Activated T-cell treated with anti-CD3 and anti-CD28 coated beads, Interleukin-2, amount 50 U/mL, for 24 hours (primary cell): ENCODE data around the gene AQP5.
A peak's percentile ranks its signal among the peaks of the same experiment; 100 is the strongest.

ENCODE experiments used
- DNase-seq: peaks from one replicate; pipeline ENCODE4 v3.0.0-alpha.2; 2020
- H3K27ac Mint-ChIP-seq: 2 replicates; pipeline ENCODE4 v1.8.0; 2020; ENCODE audit warnings: mild to moderate bottlenecking, mixed read lengths
- H3K27me3 Mint-ChIP-seq: 2 replicates; pipeline ENCODE4 v1.8.0; 2020; ENCODE audit warnings: mixed read lengths
- H3K36me3 Mint-ChIP-seq: 2 replicates; pipeline ENCODE4 v1.8.0; 2020; ENCODE audit warnings: low read depth, mixed read lengths
- H3K4me1 Mint-ChIP-seq: 2 replicates; pipeline ENCODE4 v1.8.0; 2020; ENCODE audit warnings: low read depth, mixed read lengths
- H3K4me3 Mint-ChIP-seq: 2 replicates; pipeline ENCODE4 v1.8.0; 2020; ENCODE audit warnings: mild to moderate bottlenecking, moderate library complexity, mixed read lengths
- H3K9me3 Mint-ChIP-seq: 2 replicates; pipeline ENCODE4 v1.8.0; 2020; ENCODE audit warnings: mixed read lengths

Gene AQP5

GRCh38 chr12:49961993-49962764 is 507 bp downstream of the AQP5 start:
- H3K27ac Mint-ChIP-seq, result no peak overlapping the region
- peaks cover 10% of the 10 kb centered on the region for H3K4me1 Mint-ChIP-seq
- no peaks in the 10 kb centered on the region for H3K9me3 Mint-ChIP-seq
- no peak for DNase-seq
- H3K36me3 Mint-ChIP-seq, result no peaks in the 10 kb centered on the region
- peaks cover 82% of the 10 kb centered on the region for H3K27me3 Mint-ChIP-seq
- H3K4me3 Mint-ChIP-seq, result no peak overlapping the region

DNA sequence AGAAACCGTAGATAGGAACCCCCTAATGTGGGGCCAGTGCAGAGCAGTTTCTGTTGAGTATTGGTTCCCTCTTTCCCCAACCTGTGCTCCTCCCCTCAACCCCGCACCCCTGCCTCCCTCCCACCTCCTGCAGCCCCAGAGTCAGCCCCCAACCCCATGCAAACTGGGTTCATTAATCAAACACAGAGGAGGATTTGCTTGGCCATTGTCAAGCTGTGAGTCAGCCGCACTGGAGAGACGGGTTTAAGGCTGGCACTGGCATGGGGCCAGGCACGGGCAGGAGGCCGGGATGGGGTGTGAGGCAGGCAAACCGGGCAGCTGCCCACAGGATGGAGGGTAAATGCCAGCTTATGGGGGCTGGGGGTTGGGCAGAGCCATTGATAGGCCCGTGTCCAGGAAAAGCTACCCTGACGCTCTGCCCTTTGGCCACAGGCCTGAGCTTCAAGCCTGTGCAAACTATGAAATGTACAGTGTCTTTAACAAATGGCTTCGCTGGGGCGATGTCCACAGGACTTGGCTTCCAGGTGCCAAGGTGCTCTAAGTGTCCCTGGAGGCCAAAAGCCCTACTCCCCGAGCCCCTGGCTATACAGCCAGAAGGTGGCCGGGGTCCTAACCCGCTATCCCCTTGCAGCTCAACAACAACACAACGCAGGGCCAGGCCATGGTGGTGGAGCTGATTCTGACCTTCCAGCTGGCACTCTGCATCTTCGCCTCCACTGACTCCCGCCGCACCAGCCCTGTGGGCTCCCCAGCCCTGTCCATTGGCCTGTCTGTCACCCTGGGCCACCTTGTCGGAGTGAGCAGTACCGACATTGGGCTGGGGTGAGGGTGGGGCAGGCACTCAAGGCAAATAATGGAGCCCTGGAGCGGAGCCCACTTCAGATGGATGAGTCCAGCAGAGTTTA is 1.4 kb downstream of the AQP5 start:
- Mint-ChIP-seq H3K4me3 (no peak overlapping the region), H3K4me1 (peaks cover 11% of the 10 kb centered on the region), H3K27me3 (peaks cover 73% of the 10 kb centered on the region), H3K9me3 (no peaks in the 10 kb centered on the region), H3K27ac (no peak overlapping the region), H3K36me3 (no peaks in the 10 kb centered on the region)
- DNase-seq, result no peak

DNA sequence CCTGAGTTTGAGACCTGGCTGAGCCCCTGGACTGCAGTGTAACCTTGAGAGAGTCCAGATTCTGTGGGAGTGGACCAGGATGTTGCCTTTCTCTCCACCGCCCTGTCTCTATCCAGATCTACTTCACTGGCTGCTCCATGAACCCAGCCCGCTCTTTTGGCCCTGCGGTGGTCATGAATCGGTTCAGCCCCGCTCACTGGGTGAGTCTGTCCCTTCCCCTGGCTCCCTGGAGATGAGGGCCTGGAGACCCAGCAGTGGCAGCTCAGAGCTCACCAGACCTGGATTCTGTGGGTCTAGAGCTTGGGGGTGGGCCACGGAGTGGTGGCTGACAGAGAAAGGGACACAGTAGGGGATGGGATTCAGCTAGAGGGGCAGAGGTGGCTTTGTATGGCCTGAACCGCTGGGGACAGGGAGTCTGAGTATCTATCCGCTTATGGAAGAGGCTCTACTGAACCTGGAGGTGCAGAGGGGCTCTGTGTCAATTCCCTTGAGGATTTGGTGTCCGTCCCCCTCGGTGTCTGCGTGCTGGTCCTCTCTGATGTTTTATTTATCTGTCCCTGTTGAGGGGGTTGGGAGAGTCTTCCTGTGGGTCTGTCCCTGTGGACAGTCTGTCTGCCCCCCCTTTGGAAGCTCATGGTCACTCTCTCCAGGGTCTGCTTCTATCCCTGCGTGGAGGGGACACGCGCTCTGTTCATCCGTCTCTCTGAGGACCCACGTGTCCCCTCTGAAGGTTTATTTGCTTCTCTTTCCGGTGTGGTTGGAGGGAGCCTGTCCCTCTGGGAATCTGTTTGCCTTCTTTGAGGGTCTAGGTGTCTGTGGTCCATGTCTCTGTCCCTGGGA is 2.5 kb downstream of the AQP5 start:
- Mint-ChIP-seq H3K4me3 (no peak overlapping the region), H3K9me3 (no peaks in the 10 kb centered on the region), H3K4me1 (peaks cover 11% of the 10 kb centered on the region), H3K36me3 (no peaks in the 10 kb centered on the region), H3K27me3 (peaks cover 62% of the 10 kb centered on the region), H3K27ac (no peak overlapping the region)
- DNase-seq, result no peak

GRCh38 chr12:49964849-49965624 is 3.4 kb downstream of the AQP5 start:
- Mint-ChIP-seq H3K27ac (no peak overlapping the region), H3K4me1 (peaks cover 11% of the 10 kb centered on the region), H3K36me3 (no peaks in the 10 kb centered on the region), H3K9me3 (no peaks in the 10 kb centered on the region), H3K4me3 (no peak overlapping the region), H3K27me3 (peaks cover 53% of the 10 kb centered on the region)
- DNase-seq, result no peak

GRCh38 chr12:49965836-49966235 is 4.2 kb downstream of the AQP5 start:
- DNase-seq, result no peak
- Mint-ChIP-seq H3K36me3 (no peaks in the 10 kb centered on the region), H3K27ac (no peak overlapping the region), H3K4me3 (no peak overlapping the region), H3K4me1 (peaks cover 6% of the 10 kb centered on the region), H3K27me3 (peaks cover 45% of the 10 kb centered on the region), H3K9me3 (no peaks in the 10 kb centered on the region)

DNA sequence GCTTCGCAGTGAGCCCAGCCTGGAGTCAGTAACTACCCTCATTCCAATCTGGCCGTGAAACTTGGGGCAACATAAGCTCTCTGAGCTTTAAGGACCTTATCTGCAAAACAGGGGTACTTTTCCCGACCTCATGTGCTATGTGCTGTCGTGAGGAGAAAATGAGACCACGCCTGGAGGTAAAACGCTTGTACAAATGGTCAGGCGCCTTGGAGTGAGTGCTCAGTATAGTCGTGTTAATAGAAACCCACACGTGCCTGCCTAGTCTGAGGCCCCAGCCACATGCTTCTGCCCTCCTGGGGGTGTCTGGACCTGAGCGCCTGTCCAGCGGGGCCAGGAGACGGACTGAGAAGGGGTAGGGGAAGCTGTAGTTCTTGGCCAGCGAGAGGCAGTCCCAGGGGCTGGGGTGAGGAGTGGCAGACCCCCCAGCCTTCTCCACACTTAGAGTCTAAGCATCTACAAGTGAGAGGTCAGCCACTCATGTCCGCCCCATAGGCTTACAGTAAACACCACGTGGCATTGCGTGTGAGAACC is 4.9 kb downstream of the AQP5 start:
- peaks cover 6% of the 10 kb centered on the region for H3K4me1 Mint-ChIP-seq
- H3K9me3 Mint-ChIP-seq, result no peaks in the 10 kb centered on the region
- no peak overlapping the region for H3K27ac Mint-ChIP-seq
- H3K36me3 Mint-ChIP-seq, result no peaks in the 10 kb centered on the region
- DNase-seq, result no peak
- peaks cover 42% of the 10 kb centered on the region for H3K27me3 Mint-ChIP-seq
- no peak overlapping the region for H3K4me3 Mint-ChIP-seq

- Mint-ChIP-seq H3K27me3 (peaks cover 38% of the 10 kb centered on the region), H3K4me1 (peaks cover 4% of the 10 kb centered on the region), H3K27ac (no peak overlapping the region), H3K4me3 (peak overlapping the region; percentile 47), H3K9me3 (no peaks in the 10 kb centered on the region), H3K36me3 (no peaks in the 10 kb centered on the region)
- peak; percentile 98 for DNase-seq
Measured at GRCh38 chr12:49967042-49967776, 5.5 kb downstream of the AQP5 start.

GRCh38 chr12:49967777-49968250 is 6.1 kb downstream of the AQP5 start:
- Mint-ChIP-seq H3K27me3 (peaks cover 32% of the 10 kb centered on the region), H3K27ac (no peak overlapping the region), H3K4me3 (peak overlapping the region; percentile 42), H3K4me1 (peaks cover 4% of the 10 kb centered on the region), H3K36me3 (no peaks in the 10 kb centered on the region), H3K9me3 (no peaks in the 10 kb centered on the region)
- DNase-seq, result no peak

GRCh38 chr12:49968471-49968870 is 6.8 kb downstream of the AQP5 start:
- no peak for DNase-seq
- no peak overlapping the region for H3K27ac Mint-ChIP-seq
- no peak overlapping the region for H3K4me3 Mint-ChIP-seq
- H3K27me3 Mint-ChIP-seq, result peaks cover 26% of the 10 kb centered on the region
- H3K36me3 Mint-ChIP-seq, result no peaks in the 10 kb centered on the region
- no peaks in the 10 kb centered on the region for H3K9me3 Mint-ChIP-seq
- peaks cover 4% of the 10 kb centered on the region for H3K4me1 Mint-ChIP-seq

- Mint-ChIP-seq H3K27me3 (peaks cover 20% of the 10 kb centered on the region), H3K4me3 (no peak overlapping the region), H3K36me3 (no peaks in the 10 kb centered on the region), H3K27ac (no peak overlapping the region), H3K4me1 (peaks cover 4% of the 10 kb centered on the region), H3K9me3 (no peaks in the 10 kb centered on the region)
- DNase-seq, result no peak
Measured at GRCh38 chr12:49969027-49969426, 7.4 kb downstream of the AQP5 start.

GRCh38 chr12:49969651-49970429 is 8.2 kb downstream of the AQP5 start:
- H3K27me3 Mint-ChIP-seq, result peaks cover 12% of the 10 kb centered on the region
- H3K9me3 Mint-ChIP-seq, result no peaks in the 10 kb centered on the region
- H3K4me3 Mint-ChIP-seq, result no peak overlapping the region
- H3K36me3 Mint-ChIP-seq, result no peaks in the 10 kb centered on the region
- peak; percentile 14 for DNase-seq
- peaks cover 4% of the 10 kb centered on the region for H3K4me1 Mint-ChIP-seq
- no peak overlapping the region for H3K27ac Mint-ChIP-seq

GRCh38 chr12:49970658-49971057 is 9.0 kb downstream of the AQP5 start:
- peaks cover 4% of the 10 kb centered on the region for H3K4me1 Mint-ChIP-seq
- no peak for DNase-seq
- H3K4me3 Mint-ChIP-seq, result no peak overlapping the region
- no peak overlapping the region for H3K27ac Mint-ChIP-seq
- peaks cover 10% of the 10 kb centered on the region for H3K27me3 Mint-ChIP-seq
- H3K36me3 Mint-ChIP-seq, result no peaks in the 10 kb centered on the region
- no peaks in the 10 kb centered on the region for H3K9me3 Mint-ChIP-seq
